ENCODE results near the gene CDK7. TPM values are rescaled to one million over a fixed set of nuclear protein-coding genes. Genes with fewer than 3 reads are reported as not detected.

Gene CDK7
- total RNA-seq, 2 donors from 2014 or later: 9.2 to 23.4 TPM

DNA sequence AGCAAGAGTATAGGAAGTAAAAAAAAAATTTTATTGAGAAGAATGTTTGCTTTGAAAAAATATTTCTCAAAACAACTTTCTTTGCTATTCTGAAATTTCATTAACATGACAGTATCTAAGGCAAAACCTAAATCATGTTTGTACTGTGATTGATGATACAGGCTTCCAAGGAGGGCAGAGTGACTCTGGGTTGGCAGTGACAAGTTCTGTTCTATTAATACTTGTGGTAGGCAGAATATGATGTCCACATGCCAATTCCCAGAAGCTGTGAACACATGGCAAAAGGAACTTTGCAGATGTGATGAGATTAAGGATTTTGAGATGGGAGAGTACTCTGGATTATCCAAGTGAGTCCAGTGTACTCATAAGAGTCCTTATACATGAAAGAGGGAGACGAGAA is 81.3 kb downstream of the CDK7 start:
- TF ChIP-seq, protein P1, sequence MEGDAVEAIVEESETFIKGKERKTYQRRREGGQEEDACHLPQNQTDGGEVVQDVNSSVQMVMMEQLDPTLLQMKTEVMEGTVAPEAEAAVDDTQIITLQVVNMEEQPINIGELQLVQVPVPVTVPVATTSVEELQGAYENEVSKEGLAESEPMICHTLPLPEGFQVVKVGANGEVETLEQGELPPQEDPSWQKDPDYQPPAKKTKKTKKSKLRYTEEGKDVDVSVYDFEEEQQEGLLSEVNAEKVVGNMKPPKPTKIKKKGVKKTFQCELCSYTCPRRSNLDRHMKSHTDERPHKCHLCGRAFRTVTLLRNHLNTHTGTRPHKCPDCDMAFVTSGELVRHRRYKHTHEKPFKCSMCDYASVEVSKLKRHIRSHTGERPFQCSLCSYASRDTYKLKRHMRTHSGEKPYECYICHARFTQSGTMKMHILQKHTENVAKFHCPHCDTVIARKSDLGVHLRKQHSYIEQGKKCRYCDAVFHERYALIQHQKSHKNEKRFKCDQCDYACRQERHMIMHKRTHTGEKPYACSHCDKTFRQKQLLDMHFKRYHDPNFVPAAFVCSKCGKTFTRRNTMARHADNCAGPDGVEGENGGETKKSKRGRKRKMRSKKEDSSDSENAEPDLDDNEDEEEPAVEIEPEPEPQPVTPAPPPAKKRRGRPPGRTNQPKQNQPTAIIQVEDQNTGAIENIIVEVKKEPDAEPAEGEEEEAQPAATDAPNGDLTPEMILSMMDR (IDR thresholded peaks at IDR 0.05): no peak
- no peaks in the 10 kb centered on the region for H3K4me1 ChIP-seq (ENCODE audit: control insufficient read depth in 1 of 2, low read depth in 2 of 2)
- no peak for ATAC-seq (ENCODE audit: insufficient number of reproducible peaks, low FRiP score, low read depth)
- no peak overlapping the region for H3K27ac ChIP-seq
- H3K36me3 ChIP-seq: peaks cover 9% of the 10 kb centered on the region
- no peaks in the 10 kb centered on the region for H3K9me3 ChIP-seq
- no peak overlapping the region for H3K4me3 ChIP-seq
- H3K27me3 ChIP-seq (replicated peaks; ENCODE audit: insufficient read depth): no peaks in the 10 kb centered on the region
- no peak for DNase-seq (ENCODE audit: low spot score)

DNA sequence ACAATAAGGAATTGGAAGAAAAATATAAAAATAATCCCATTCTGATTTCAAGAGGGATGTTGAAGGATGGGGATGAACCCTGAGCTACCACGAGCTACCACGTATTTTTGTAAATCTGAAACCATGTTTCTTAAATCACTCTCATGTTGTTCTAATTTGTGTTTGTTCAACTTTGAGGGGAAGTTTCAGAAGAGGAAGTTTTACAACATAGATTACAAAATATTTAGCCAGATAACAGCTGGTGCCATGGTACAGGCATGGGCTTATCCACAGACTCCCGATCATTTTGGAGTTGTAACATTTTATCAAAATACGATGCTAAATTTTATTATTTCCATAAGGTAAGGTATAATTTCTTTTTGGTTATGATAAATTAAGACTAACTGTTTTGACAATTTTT is 82.7 kb downstream of the CDK7 start:
- ATAC-seq (ENCODE audit: insufficient number of reproducible peaks, low FRiP score, low read depth): no peak
- Histone ChIP-seq H3K4me1 (ENCODE audit: control insufficient read depth in 1 of 2, low read depth in 2 of 2) (no peaks in the 10 kb centered on the region), H3K4me3 (no peak overlapping the region), H3K27me3 (replicated peaks; ENCODE audit: insufficient read depth) (no peaks in the 10 kb centered on the region), H3K36me3 (peaks cover 9% of the 10 kb centered on the region), H3K9me3 (no peaks in the 10 kb centered on the region), H3K27ac (no peak overlapping the region)
- TF ChIP-seq, protein P1 (IDR thresholded peaks at IDR 0.05): no peak
- DNase-seq (ENCODE audit: low spot score): no peak

DNA sequence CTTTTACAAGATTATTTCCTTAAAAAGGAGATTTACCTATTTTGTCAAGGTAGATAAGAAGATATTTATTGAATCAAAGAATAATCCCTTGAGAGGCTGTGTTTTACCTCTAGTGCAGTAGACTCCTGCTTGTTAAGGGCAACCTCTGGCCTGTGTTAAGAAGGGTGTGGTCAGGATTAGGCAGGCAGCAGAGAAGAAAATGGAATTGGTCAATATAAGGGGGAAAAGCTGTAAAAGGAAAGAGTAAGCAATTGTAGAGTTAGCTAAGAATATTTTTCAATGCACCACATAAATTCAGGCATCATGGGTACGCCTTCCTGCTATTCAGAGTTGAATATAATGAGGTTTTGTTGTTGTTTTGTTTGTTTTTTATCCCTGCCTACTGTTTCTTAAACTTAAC is 91.7 kb downstream of the CDK7 start:
- H3K36me3 ChIP-seq: no peaks in the 10 kb centered on the region
- H3K27me3 ChIP-seq (replicated peaks; ENCODE audit: insufficient read depth): no peaks in the 10 kb centered on the region
- no peaks in the 10 kb centered on the region for H3K9me3 ChIP-seq
- no peak for ATAC-seq (ENCODE audit: insufficient number of reproducible peaks, low FRiP score, low read depth)
- H3K27ac ChIP-seq: no peak overlapping the region
- DNase-seq (ENCODE audit: low spot score): no peak
- no peak overlapping the region for H3K4me3 ChIP-seq
- H3K4me1 ChIP-seq (ENCODE audit: control insufficient read depth in 1 of 2, low read depth in 2 of 2): no peaks in the 10 kb centered on the region
- TF ChIP-seq, protein P1 (IDR thresholded peaks at IDR 0.05): no peak

Other genes with a start within 250 kb of the CDK7 start
- gene SLC30A5, start 140.9 kb upstream of the CDK7 start, total RNA-seq: 10 to 100 TPM; 42.8 to 64.3 TPM
- 1 to 10 TPM in 1 of 2 donors, not detected in 1; 9.4 TPM for gene CCNB1, start 67.7 kb upstream of the CDK7 start, total RNA-seq
- 1 to 10 TPM; 1.3 to 1.8 TPM for gene CENPH, start 45.3 kb upstream of the CDK7 start, total RNA-seq
- 1 to 10 TPM; 6.1 to 9.6 TPM for gene CCDC125, start 97.9 kb downstream of the CDK7 start, total RNA-seq
- gene AK6, start 134.6 kb downstream of the CDK7 start, total RNA-seq: 10 to 100 TPM in 1 of 2 donors, 1 to 10 TPM in 1; 9.1 to 36.8 TPM
- gene TAF9, start 134.6 kb downstream of the CDK7 start, total RNA-seq: 10 to 100 TPM in 1 of 2 donors, 1 to 10 TPM in 1; 7.9 to 40.8 TPM
- 10 to 100 TPM; 19.4 to 23.9 TPM for gene RAD17, start 134.9 kb downstream of the CDK7 start, total RNA-seq
- gene MARVELD2, start 180.2 kb downstream of the CDK7 start, total RNA-seq: 1 to 10 TPM in 1 of 2 donors, under 1 TPM in 1; 0.81 to 2.4 TPM

All from thoracic aorta (tissue), 2 donors.